Motor neuron (in vitro differentiated cells): ENCODE results near the gene PHPT1. TPM values are rescaled to one million over a fixed set of nuclear protein-coding genes. Genes with fewer than 3 reads are reported as not detected.
"Not testable (repeated sequence)": the region's sequence is repeated elsewhere in the genome, so short reads cannot be mapped to it uniquely, and the experiment has no call there.

Experiments used
- ATAC-seq, 8 experiments: fragments of 200-7000 bp; cut with Tn5 transposase; replicated peaks in 6 of 8; 2 replicates each; pipeline ENCODE4 v1.8.0; 2021; ENCODE audit warnings: mild to moderate bottlenecking in 8 of 8, moderate library complexity in 8 of 8
- H3K27ac ChIP-seq, 2 donors: fragments of 250-450 bp; sonication (Bioruptor Pico); 2 replicates each; pipeline ENCODE4 v1.9.0; 2021; ENCODE audit warnings: antibody characterized with exemption in 2 of 2, mild to moderate bottlenecking in 2 of 2, moderate library complexity in 1 of 2
- H3K4me1 ChIP-seq, 2 donors: fragments of 250-450 bp; sonication (Bioruptor Pico); replicated peaks in 1 of 2; 2 replicates each; pipeline ENCODE4 v1.6.1; 2021; ENCODE audit warnings: antibody characterized with exemption in 2 of 2, mild to moderate bottlenecking in 2 of 2, moderate library complexity in 1 of 2
- H3K4me3 ChIP-seq, 5 donors: fragments of 250-450 bp; sonication (Bioruptor Pico); 2 replicates each; pipeline ENCODE4 v1.9.0; 2021; ENCODE audit warnings: antibody characterized with exemption in 5 of 5, mild to moderate bottlenecking in 5 of 5, moderate library complexity in 4 of 5
- WGBS, 10 experiments: fragments of 450-650 bp; shearing (Covaris generic); methylation state at CpG; one replicate each; pipeline ENCODE4 v1.0.0; 2022; 5-methylcytosine and 5-hydroxymethylcytosine counted together
- in situ Hi-C, 9 experiments: fragments of 400-800 bp; cut with MboI; loops; one replicate each; pipeline ENCODE4 v1.15.0; 2021; ENCODE audit warnings: low sequenced_read_pairs in 9 of 9, low pct_unique_long_range_greater_than_20kb in 2 of 9; ENCODE audit not compliant: unreplicated experiment in 9 of 9
- total RNA-seq, 8 experiments: library from RNA; unstranded; fragments of 300-600 nt; gene quantifications; 2 replicates each; pipeline versions ENCODE4 v1.2.3 to v1.2.4, GENCODE V29; 2022

PHPT1 gene
- total RNA-seq, result 100 to 1,000 TPM; 134 to 366 (median 259) TPM

DNA sequence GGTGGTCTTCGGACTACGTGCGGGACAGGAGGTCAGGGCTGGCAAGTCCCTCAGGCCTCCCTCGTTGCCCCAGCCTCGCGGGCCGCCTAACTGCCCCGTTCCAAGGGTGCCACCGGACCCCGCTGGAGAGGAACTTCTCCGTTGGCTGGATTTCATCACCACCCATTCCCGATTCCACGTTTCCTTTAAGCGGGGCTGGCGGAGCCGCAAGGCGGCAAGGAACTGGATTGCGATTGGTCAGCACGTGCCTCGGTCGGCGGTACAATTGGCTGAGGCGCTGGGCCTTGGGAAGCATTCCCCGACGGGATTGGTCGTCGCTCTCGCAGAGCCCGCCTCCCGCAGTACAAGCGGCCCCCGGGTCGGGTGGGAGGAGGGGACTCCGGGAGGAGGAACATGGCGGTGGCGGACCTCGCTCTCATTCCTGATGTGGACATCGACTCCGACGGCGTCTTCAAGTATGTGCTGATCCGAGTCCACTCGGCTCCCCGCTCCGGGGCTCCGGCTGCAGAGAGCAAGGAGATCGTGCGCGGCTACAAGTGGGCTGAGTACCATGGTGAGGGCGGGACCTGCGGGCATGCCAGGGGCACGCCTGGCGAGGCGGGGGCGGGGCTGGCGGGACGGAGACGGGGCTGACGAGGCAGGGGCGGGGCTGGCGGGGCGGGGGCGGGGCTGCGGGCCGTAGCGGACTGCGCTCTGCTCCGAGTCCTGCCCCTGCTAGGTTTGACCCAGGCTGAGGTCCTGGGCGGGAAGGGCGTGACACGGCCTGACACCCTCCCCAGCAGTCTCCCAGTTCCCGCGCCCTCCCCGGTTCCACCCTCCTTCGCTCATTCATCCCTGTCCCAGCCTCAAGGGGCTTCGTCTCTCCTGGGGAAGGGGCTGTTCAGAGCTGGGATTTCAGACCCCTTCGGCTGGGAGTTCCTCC, at the start of gene PHPT1:
TSS of gene PHPT1 (plus strand) at position 372 of the 922 bp plus-strand sequence. CDS start at position 394, 22 bp downstream.
- Histone ChIP-seq H3K4me1 (peaks cover 17 to 26% of the 10 kb centered on the region in 2 donors), H3K27ac (peak within 1 kb of the TSS; percentile 94 to 95), H3K4me3 (peak within 1 kb of the TSS; percentile 55 to 94 (median 72))
- in situ Hi-C loops, result no loop called here
- peak; percentile 67 to 81 (median 76) for ATAC-seq
- WGBS, 10 experiments, result 0% methylated on average over 2 to 20 of the region's 77 CpGs; no CpG with 5 or more reads in 7 of the 10 experiments

DNA sequence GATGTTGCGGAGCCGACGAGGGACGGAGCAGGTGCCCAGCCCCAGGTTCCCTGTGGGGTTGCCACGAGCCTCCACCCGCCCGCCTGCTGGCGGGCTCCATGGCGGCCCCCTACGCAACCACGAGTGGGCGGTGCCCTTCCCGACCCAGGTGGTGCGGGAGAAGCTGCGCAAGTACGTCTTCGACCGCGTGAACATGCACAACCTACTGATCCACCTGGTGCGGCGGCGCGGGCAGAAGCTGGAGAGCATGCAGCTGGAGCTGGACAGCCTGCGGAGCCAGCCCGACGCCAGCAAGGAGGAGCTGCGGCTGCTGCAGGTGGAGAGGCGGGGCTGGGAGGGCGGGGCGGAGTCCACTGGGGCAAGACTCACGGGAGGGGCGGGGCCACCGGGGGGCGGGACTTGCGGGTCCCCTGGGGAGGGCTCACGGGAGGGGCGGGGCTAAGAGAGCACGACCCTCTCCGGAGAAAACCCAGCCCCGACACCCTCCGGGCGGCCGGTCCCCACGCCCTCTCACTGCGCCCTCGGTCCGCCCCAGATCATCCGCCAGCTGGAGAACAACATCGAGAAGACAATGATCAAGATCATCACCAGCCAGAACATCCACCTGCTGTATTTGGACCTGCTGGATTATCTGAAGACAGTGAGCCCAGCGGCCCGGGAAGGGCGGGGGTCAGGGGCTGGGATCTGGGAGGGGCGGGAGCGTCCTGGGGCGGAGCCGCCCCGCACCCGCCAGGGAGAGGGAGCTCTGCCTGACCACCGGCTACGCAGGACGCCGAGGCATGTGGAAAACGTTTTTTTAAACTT, 49.2 kb upstream of the PHPT1 start:
- ATAC-seq, result peak; percentile 51 to 86 (median 81)
- Histone ChIP-seq H3K27ac (peak overlapping the region in 1 of 2 donors; percentile 40), H3K4me1 (peaks cover 29 to 36% of the 10 kb centered on the region in 2 donors), H3K4me3 (peak overlapping the region; percentile 36 to 44 (median 42))
- WGBS, 10 experiments, result 0% methylated on average over 1 to 6 of the region's 63 CpGs; no CpG with 5 or more reads in 7 of the 10 experiments
- in situ Hi-C loops, result loop anchor here in 7 of 9 experiments (25.0 kb wide), 1 partner anchor 237 kb away; the partner anchor contains the start of genes ABCA2 (in 7 of the 7), FUT7 (in 7 of the 7) and NPDC1 (in 7 of the 7)

DNA sequence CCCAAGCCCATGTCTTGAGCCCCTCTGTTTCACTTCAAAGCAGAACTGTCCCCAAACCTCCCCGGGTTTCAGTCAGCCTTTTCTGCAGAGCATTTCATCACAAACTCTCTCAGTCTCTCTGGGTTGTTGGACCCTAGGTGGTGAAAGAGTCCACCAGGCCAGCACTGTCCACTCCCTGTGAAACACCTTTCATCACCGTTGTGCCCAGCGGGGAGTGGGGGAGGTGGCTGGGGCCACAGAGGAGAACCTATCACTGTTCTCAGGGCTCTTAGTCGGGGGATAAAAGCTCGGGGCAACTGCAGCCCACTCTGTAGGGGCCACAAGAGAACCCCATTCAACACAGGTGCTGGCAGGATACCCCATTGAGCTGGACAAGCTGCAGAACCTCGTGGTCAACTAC, 46.9 kb upstream of the PHPT1 start:
- H3K27ac ChIP-seq, result no peak overlapping the region
- peaks cover 19 to 28% of the 10 kb centered on the region in 2 donors for H3K4me1 ChIP-seq
- in situ Hi-C loops, result no loop called here
- no peak for ATAC-seq
- H3K4me3 ChIP-seq, result no peak overlapping the region
- WGBS, 10 experiments, result 80 to 100% (median 95%) methylated on average over 1 to 4 of the region's 6 CpGs; no CpG with 5 or more reads in 5 of the 10 experiments

DNA sequence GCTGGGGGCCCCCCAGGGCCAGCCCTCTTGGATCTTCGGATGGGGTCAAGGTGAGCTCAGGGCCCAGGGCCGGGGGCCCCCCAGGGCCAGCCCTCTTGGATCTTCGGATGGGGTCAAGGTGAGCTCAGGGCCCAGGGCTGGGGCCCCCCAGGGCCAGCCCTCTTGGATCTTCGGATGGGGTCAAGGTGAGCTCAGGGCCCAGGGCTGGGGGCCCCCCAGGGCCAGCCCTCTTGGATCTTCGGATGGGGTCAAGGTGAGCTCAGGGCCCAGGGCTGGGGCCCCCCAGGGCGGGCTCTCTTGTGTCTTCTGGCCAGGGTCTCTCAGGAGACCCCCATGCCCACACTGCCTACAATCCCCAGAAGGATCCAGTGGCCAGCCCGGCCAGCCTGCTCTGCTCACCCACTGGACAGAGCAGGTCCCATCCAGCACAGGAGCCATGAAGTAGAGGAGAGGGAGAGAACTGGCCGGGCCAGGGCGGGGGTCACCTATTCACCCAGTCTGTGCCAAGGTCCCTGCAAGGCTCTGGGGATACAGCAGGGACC, 46.1 kb upstream of the PHPT1 start:
- ATAC-seq, H3K4me3 ChIP-seq, H3K27ac ChIP-seq, in situ Hi-C loops: not testable (repeated sequence)
- H3K4me1 ChIP-seq, result peaks cover 19 to 22% of the 10 kb centered on the region in 2 donors
- whole genome bisulfite sequencing, 10 experiments, result 92% methylated on average over 2 of the region's 9 CpGs; no CpG with 5 or more reads in 9 of the 10 experiments

DNA sequence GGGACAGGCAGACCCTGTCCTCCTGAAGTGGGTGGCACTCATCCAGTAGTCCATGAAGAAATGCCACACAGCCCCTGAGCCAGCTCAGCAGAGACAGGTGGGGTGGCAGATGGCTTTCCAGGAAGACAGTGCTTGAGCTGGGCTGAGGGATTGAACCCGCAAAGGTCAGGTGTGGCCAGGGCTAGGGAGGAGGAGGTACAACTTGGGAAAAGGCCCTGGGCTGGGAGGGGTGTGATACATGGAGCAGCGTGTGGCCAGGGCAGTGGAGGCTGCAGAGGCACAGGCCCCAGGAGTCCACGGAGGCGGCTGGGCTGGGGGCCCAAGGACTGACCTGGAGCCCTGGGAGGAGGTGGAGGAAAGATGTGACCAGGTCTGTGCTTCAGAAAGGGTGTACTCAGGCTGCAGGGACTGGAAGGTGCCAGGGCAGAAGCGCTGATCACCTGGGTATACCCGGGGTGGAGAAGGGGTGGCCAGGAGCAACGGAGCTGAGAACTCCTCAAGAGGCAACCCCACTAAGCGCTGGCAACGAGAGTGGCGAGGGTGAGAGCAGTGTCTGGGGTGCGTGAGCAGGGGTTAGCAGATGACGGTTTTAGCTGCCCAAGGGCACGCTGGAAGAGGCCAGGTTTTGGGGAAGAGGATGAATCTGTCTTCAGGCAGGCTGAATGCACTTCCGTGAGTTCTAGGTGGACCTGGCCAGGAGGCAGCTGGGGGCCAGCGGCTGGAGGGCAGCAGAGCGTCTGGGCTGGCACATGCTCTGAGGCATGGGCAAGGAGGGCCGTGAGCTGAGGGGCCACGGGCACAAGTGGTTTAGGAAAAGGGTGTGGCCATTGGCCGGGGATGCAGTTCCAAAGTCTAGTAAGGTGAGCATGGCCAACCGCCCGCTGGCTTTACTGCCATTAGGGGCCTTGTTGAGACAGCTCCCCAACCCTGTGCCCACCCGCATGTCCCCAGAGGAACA, 45.4 kb upstream of the PHPT1 start:
- ATAC-seq, result no peak
- Histone ChIP-seq H3K4me1 (peaks cover 19 to 22% of the 10 kb centered on the region in 2 donors), H3K4me3 (no peak overlapping the region), H3K27ac (no peak overlapping the region)
- WGBS, 10 experiments, result 88 to 95% (median 93%) methylated on average over 4 to 14 of the region's 22 CpGs; no CpG with 5 or more reads in 4 of the 10 experiments
- in situ Hi-C loops, result no loop called here

DNA sequence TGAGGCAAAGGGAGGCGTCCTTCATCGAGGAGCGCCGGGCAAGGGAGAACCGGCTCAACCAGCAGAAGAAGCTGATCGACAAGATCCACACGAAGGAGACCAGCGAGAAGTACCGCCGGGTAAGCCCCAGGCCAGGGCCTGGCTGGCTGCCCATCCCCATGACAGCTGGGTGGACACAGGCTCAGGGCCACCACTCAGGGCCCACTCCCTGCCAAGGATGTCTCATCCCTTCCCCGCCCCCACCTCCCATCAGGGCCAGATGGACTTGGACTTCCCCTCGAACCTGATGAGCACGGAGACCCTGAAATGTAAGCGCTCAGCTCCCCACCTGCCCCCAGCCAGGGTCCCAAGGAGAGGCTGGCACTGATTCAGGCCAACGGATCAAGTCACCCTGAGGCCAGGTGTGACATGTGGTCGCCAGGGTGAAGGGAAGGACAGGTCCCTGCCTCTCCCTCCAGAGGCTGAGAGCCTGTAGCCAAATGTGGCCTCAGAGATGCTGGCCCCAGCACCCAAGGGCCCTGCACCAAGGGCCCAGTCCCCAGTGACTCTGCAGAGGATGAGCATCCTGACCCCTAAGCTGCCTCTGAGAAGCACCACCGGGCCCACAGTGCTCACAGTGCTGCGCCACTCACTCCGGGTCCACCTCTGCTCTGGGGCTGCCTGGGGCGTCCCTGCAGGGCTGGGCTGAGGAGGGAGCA, 44.6 kb upstream of the PHPT1 start:
- Histone ChIP-seq H3K4me3 (no peak overlapping the region), H3K4me1 (peaks cover 21 to 24% of the 10 kb centered on the region in 2 donors), H3K27ac (no peak overlapping the region)
- in situ Hi-C loops, result no loop called here
- ATAC-seq, result no peak
- 31 to 100% (median 95%) methylated on average over 1 to 9 of the region's 20 CpGs; no CpG with 5 or more reads in 6 of the 10 experiments for WGBS, 10 experiments

DNA sequence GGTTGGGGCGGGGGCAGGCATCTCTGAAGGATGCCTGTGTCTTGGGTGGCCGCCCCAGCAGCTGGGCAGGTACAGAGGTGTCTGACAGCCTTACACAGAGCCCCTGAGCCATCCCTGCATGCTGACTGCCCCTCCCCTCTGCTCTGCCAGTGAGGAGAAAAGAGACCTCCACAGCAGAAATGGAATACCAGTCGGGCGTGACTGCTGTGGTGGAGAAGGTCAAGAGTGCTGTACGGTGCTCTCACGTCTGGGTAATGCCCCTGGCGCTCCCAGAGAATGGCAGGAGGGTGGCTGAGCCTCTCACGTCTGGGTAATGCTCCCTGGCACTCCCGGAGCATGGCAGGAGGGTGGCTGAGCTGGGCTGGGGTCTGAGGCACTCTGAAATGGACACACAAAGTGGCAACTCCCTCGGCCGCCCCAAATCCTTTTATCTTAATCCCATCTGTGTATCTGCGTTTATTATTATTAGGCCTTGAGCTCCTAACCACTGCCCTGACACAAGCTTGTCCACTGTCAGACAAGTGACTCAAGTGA, 43.9 kb upstream of the PHPT1 start:
- ATAC-seq, result no peak
- H3K4me3 ChIP-seq, result no peak overlapping the region
- 80 to 100% (median 96%) methylated on average over 1 to 4 of the region's 12 CpGs; no CpG with 5 or more reads in 7 of the 10 experiments for WGBS, 10 experiments
- H3K4me1 ChIP-seq, result peaks cover 24 to 30% of the 10 kb centered on the region in 2 donors
- in situ Hi-C loops, result no loop called here
- H3K27ac ChIP-seq, result no peak overlapping the region

DNA sequence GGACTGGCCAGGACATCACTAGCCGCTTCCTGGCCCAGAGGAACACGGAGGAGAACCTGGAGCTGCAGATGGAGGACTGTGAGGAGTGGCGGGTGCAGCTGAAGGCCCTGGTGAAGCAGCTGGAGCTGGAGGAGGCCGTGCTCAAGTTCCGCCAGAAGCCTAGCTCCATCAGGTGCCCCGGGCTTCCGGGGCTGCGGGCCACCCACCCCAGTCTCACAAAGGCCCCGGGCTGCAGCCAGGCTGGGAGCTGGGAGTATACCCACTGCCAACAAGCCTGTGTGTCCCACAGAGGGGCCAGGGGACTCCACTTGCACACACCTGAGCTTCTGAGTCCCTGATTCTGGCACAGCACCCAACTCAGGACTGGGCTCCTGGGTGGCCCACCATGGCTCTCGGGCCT, 43.1 kb upstream of the PHPT1 start:
- WGBS, 10 experiments, result 83 to 90% (median 90%) methylated on average over 1 to 2 of the region's 10 CpGs; no CpG with 5 or more reads in 7 of the 10 experiments
- H3K4me3 ChIP-seq, result no peak overlapping the region
- H3K4me1 ChIP-seq, result peaks cover 26% of the 10 kb centered on the region in 2 donors
- in situ Hi-C loops, result no loop called here
- no peak for ATAC-seq
- H3K27ac ChIP-seq, result no peak overlapping the region

DNA sequence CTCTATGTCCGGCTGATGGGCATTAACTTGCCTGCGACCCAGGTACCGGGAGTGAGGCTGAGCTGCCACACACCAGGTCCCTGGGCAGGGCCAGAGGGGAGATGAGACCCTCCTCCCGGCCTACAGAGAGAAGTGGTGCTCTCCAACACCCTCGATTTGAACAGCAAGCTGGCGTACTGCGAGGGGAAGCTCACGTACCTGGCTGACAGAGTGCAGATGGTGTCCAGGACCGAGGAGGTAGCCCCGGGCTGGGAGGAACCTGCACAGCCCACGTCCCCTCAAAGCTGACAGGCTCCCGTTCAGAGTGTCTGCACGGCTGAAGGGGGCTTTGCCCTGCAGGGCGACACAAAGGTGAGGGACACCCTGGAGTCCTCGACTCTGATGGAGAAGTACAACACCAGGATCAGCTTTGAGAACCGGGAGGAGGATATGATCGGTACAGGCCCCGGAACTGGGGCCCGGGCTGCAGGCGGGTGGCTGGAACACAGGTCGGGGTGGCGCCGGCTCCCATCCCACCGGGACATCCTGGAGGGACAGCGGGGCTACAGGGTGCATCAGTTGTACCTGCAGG, 42.5 kb upstream of the PHPT1 start:
- 19 to 95% (median 50%) methylated on average over 1 to 14 of the region's 25 CpGs; no CpG with 5 or more reads in 3 of the 10 experiments for WGBS, 10 experiments
- peak overlapping the region; percentile 56 to 98 (median 91) for H3K4me3 ChIP-seq
- in situ Hi-C loops, result no loop called here
- ATAC-seq, result no peak
- peaks cover 21 to 22% of the 10 kb centered on the region in 2 donors for H3K4me1 ChIP-seq
- H3K27ac ChIP-seq, result peak overlapping the region in 1 of 2 donors; percentile 86

DNA sequence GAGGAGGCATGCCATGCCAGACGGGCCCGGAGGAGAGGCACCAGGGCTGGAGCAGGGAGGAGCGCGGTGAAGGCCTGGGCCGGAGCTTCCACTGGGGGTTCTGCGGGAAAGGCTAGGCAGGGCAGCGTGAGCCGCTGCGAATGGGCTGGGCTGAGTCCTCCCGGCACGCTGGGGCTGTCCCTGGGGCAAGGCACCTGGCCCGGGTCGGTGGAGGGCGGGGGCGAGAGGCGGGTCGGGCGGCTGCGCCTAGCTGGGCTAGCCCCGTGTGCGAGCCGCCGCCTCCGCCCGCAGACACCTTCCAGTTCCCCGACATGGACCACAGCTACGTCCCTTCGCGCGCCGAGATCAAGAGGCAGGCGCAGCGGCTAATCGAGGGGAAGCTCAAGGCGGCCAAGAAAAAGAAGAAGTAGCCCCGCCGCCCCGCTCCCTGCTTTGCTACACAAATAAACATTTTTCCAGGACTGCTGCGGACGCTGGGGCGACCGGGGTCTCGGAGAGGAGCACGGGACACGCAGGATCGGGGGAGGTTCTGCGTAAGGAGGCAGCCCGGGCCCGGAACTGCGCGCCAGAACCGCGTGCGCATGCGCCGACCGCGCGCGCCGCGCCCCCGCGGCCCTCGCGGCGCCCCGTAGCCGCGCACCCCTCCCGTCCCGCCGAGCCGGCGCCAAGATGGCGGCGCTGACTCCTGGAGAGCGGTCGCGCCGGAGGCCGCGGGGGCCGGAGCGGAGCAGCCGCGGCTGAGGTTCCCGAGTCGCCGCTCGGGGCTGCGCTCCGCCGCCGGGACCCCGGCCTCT, 41.7 kb upstream of the PHPT1 start, which contains the start of gene RABL6:
TSS of gene RABL6 (plus strand) at position 668 of the 794 bp plus-strand sequence. CDS start 249 bp downstream, outside the sequence.
- peak; percentile 80 to 88 (median 84) for ATAC-seq
- peak within 1 kb of the TSS; percentile 76 to 86 for H3K27ac ChIP-seq

More for the DNA sequence above, 41.7 kb upstream of the PHPT1 start, which contains the start of gene RABL6:
- Histone ChIP-seq H3K4me1 (peaks cover 21 to 22% of the 10 kb centered on the region in 2 donors), H3K4me3 (peak within 1 kb of the TSS; percentile 56 to 98 (median 91))
- in situ Hi-C loops, result no loop called here
- 0% methylated on average over 1 to 6 of the region's 96 CpGs; no CpG with 5 or more reads in 7 of the 10 experiments for WGBS, 10 experiments
